HG03571 (cell line): ENCODE data around the gene ADCY2.

Source experiments
- ATAC-seq: cut with Tn5 transposase; IDR thresholded peaks from one replicate; pipeline ENCODE4 v1.9.1; 2021; ENCODE audit not compliant: unreplicated experiment

Gene ADCY2

GRCh38 chr5:7436521-7436920 is 40.6 kb downstream of the ADCY2 start:
- ATAC-seq: no peak

GRCh38 chr5:7437836-7438235 is 41.9 kb downstream of the ADCY2 start:
- no peak for ATAC-seq

DNA sequence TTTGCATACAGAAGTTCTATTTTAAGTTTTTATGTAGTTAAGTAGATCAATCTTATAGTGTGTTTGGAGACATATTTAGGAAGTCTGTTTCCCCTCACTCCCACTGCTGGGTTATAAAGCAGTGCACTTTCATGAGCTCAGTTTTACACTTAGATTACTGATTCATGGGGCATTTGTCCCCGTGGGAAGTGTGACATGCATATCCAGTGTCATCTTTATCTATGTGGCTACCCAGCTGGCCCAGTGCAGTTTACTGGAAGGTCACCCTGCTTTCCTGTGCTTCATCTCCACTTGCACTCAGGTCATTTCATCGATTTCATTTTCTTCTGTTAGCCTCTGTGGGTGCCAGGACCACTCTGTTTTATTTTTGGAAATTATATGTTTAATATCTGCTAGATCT is 49.1 kb downstream of the ADCY2 start:
- no peak for ATAC-seq

DNA sequence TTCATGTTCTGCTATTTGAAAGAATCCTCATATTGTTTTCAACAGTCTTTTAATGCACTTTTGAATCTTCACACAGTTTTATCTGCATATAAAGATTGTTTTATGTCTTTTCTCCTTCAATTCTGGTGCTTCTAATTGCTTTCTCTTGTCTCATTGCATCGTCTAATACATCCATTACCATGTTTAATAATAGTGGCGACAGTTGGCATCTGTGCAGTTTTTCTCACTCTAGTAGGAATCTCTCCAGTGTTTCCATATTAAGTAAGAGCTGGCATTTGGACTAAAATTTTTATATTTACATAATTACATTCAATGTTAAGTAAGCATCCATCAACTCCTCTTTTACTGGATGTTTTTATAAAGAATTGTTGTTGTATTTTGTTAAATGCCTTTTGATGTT is 49.9 kb downstream of the ADCY2 start:
- no peak for ATAC-seq

GRCh38 chr5:7446913-7447312 is 51.0 kb downstream of the ADCY2 start:
- ATAC-seq: no peak

- no peak for ATAC-seq
Observed at GRCh38 chr5:7453947-7454346, 58.0 kb downstream of the ADCY2 start.

GRCh38 chr5:7456206-7456605 is 60.3 kb downstream of the ADCY2 start:
- ATAC-seq: no peak

- no peak for ATAC-seq
Observed at GRCh38 chr5:7461371-7461770, 65.4 kb downstream of the ADCY2 start.

GRCh38 chr5:7462758-7463157 is 66.8 kb downstream of the ADCY2 start:
- no peak for ATAC-seq

DNA sequence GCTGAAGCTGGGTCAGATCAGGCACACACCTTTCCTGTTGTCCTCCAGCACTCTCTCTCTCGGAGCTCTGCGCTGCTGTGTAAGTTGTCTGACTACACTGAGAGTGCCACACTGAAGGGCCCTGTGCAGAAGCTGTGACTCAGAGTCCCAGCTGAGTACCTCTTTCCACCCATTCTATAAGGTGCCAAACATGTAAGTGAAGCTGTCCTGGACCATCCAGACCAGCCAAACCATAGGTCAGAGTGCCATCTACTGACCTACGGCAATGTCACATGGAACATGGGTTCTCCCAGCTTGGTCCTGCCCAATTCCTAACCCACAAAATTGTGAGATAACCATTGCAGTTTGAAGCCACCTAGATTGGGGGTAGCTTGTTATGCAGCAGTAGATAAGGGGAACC is 68.2 kb downstream of the ADCY2 start:
- ATAC-seq: no peak

DNA sequence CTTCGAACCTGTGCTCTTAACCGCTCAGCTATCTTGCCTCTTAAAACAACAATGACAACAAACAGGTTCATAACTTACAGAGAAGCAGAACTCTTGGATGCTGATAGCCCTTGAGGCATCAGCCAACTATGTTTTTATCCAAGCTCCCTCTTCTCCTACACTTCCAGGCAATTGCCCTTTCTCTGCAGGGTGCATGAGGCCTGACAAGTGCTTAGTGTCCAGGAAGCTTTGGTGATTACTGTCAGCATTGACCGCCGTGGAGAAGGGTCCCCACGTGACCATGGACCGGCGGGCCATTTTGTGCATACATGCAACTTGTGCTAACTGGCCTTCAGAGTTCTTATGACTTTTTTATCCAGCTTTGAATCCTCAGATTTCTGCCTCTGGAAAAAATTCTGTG is 71.2 kb downstream of the ADCY2 start:
- ATAC-seq: no peak

- ATAC-seq: no peak
Observed at GRCh38 chr5:7468742-7469141, 72.8 kb downstream of the ADCY2 start.

GRCh38 chr5:7471710-7472109 is 75.8 kb downstream of the ADCY2 start:
- no peak for ATAC-seq

DNA sequence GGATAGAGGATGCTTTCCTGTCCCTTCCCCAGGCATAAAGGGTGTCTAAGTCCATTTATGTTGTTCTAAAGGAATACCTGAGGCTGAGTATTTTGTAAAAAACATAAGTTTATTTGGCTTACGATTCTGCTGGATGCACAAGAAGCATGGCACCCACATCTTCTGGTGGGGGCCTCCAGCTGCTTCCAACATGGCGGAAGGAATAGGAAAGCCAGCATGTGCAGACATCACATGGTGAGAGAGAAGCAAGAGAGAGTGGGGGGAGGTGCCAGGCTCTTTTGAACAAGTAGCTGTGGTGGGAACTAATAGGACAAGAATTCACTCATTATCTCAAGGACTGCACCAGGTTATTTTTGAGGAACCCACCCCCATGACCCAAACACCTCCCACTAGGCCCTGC is 77.2 kb downstream of the ADCY2 start:
- ATAC-seq: no peak

- ATAC-seq: no peak
Observed at GRCh38 chr5:7473668-7474215, 77.8 kb downstream of the ADCY2 start.

DNA sequence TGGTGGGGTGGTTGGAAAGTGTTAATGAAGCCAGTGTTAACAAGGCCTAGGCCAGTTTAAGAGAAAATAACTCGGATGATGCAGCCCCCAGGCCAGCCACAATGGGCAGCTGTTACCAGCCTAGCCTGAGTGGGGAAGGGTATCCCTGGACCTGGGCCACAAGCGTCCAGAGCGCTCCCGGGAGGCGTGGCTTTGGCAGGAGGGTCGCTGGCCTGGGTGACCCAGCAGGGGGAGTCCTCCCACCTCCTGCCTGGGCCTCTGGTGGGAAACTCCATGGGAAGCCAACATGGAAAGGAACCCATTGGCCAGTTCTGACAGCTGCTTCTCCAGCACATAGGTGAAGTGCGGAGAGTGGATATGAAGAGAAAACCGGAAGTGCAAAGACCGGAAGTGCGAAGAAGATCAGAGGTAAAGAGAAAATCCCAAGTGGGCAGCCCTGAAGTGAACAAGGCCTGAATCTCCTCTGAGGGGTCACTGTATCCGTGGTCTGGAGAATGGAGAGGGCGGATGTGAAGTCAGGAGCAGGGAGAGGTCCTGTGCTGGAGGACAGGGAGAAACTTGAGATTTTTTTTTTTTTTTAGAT is 79.0 kb downstream of the ADCY2 start:
- no peak for ATAC-seq

- no peak for ATAC-seq
Observed at GRCh38 chr5:7478459-7478858, 82.5 kb downstream of the ADCY2 start.

- no peak for ATAC-seq
Observed at GRCh38 chr5:7488734-7489133, 92.8 kb downstream of the ADCY2 start.

- no peak for ATAC-seq
Observed at GRCh38 chr5:7492371-7492770, 96.4 kb downstream of the ADCY2 start.

- ATAC-seq: no peak
Observed at GRCh38 chr5:7493081-7493480, 97.1 kb downstream of the ADCY2 start.

GRCh38 chr5:7493622-7494021 is 97.7 kb downstream of the ADCY2 start:
- no peak for ATAC-seq

GRCh38 chr5:7494481-7495130 is 98.7 kb downstream of the ADCY2 start:
- ATAC-seq: no peak

GRCh38 chr5:7495131-7495517 is 99.2 kb downstream of the ADCY2 start:
- ATAC-seq: no peak
